ENCODE data around the gene LRRN4.
"Not testable (repeated sequence)": the region's sequence is repeated elsewhere in the genome, so short reads cannot be mapped to it uniquely, and the experiment has no call there.

The LRRN4 gene

GRCh38 chr20:6058684-6059295 lies 4.9 kb upstream of the LRRN4 start:
- DNase-seq (ENCODE audit: low spot score) = no peak

GRCh38 chr20:6057691-6058090 lies 3.8 kb upstream of the LRRN4 start:
- no peak for DNase-seq (ENCODE audit: low spot score)

- no peak for DNase-seq (ENCODE audit: low spot score)
Measured at GRCh38 chr20:6057139-6057538, 3.3 kb upstream of the LRRN4 start.

GRCh38 chr20:6055981-6056569 lies 2.2 kb upstream of the LRRN4 start:
- DNase-seq (ENCODE audit: low spot score) = no peak

- DNase-seq (ENCODE audit: low spot score) = no peak
Measured at GRCh38 chr20:6055161-6055783, 1.4 kb upstream of the LRRN4 start.

GRCh38 chr20:6054689-6055051 lies 810 bp upstream of the LRRN4 start:
- not testable (repeated sequence) for DNase-seq (ENCODE audit: low spot score)

GRCh38 chr20:6053064-6053775 lies 640 bp downstream of the LRRN4 start:
- DNase-seq (ENCODE audit: low spot score) = no peak

GRCh38 chr20:6051505-6051904 lies 2.4 kb downstream of the LRRN4 start:
- DNase-seq (ENCODE audit: low spot score) = no peak

- no peak for DNase-seq (ENCODE audit: low spot score)
Measured at GRCh38 chr20:6048391-6048790, 5.5 kb downstream of the LRRN4 start.

GRCh38 chr20:6046432-6046831 lies 7.4 kb downstream of the LRRN4 start:
- DNase-seq (ENCODE audit: low spot score) = no peak

- DNase-seq (ENCODE audit: low spot score) = no peak
Measured at GRCh38 chr20:6045566-6045965, 8.3 kb downstream of the LRRN4 start.

- no peak for DNase-seq (ENCODE audit: low spot score)
Measured at GRCh38 chr20:6044115-6044514, 9.7 kb downstream of the LRRN4 start.

- DNase-seq (ENCODE audit: low spot score) = no peak
Measured at GRCh38 chr20:6041808-6042265, 12.0 kb downstream of the LRRN4 start.

GRCh38 chr20:6040958-6041807 lies 12.7 kb downstream of the LRRN4 start:
- no peak for DNase-seq (ENCODE audit: low spot score)

GRCh38 chr20:6040540-6040939 lies 13.3 kb downstream of the LRRN4 start:
- DNase-seq (ENCODE audit: low spot score) = no peak

- DNase-seq (ENCODE audit: low spot score) = no peak
Measured at GRCh38 chr20:6039766-6040165, 14.1 kb downstream of the LRRN4 start.

GRCh38 chr20:6038256-6038655 lies 15.6 kb downstream of the LRRN4 start:
- DNase-seq (ENCODE audit: low spot score) = no peak

GRCh38 chr20:6037082-6037481 lies 16.8 kb downstream of the LRRN4 start:
- DNase-seq (ENCODE audit: low spot score) = no peak

- DNase-seq (ENCODE audit: low spot score) = no peak
Measured at GRCh38 chr20:6036213-6036612, 17.6 kb downstream of the LRRN4 start.

GRCh38 chr20:6034134-6034969 lies 19.5 kb downstream of the LRRN4 start:
- DNase-seq (ENCODE audit: low spot score) = no peak

- DNase-seq (ENCODE audit: low spot score) = not testable (repeated sequence)
Measured at GRCh38 chr20:6032907-6033306, 21.0 kb downstream of the LRRN4 start.
